ES-I3 (cell line): Measurements from ENCODE around the gene HAGH.

ENCODE experiments used
- H3K36me3 ChIP-seq: 2 replicates; pipeline ENCODE4 v1.6.1; 2013; ENCODE audit warnings: mild to moderate bottlenecking, low read length, control low read depth, moderate library complexity; ENCODE audit not compliant: insufficient read depth
- H3K4me1 ChIP-seq: 2 replicates; pipeline ENCODE4 v1.6.1; 2013; ENCODE audit warnings: mild to moderate bottlenecking, control low read depth, low read length; ENCODE audit not compliant: insufficient read depth
- H3K9ac ChIP-seq: 2 replicates; pipeline ENCODE4 v1.6.1; 2013; ENCODE audit warnings: low read depth, mild to moderate bottlenecking, low read length, moderate library complexity
- H3K9me3 ChIP-seq: 2 replicates; pipeline ENCODE4 v1.6.1; 2013; ENCODE audit warnings: mild to moderate bottlenecking, low read length, moderate library complexity; ENCODE audit not compliant: control insufficient read depth, insufficient read depth

HAGH gene

GRCh38 chr16:1772362-1772907 lies 54.2 kb downstream of the HAGH start, which contains the start of gene EME2:
TSS of gene EME2 (plus strand) at chr16:1772810. CDS start at chr16:1773228, 418 bp downstream.
- Histone ChIP-seq H3K36me3 (no peaks in the 10 kb centered on the region; the same call in 1 of the 2 replicates), H3K4me1 (no peaks in the 10 kb centered on the region), H3K9me3 (no peaks in the 10 kb centered on the region), H3K9ac (peak within 1 kb of the TSS; percentile 92)

DNA sequence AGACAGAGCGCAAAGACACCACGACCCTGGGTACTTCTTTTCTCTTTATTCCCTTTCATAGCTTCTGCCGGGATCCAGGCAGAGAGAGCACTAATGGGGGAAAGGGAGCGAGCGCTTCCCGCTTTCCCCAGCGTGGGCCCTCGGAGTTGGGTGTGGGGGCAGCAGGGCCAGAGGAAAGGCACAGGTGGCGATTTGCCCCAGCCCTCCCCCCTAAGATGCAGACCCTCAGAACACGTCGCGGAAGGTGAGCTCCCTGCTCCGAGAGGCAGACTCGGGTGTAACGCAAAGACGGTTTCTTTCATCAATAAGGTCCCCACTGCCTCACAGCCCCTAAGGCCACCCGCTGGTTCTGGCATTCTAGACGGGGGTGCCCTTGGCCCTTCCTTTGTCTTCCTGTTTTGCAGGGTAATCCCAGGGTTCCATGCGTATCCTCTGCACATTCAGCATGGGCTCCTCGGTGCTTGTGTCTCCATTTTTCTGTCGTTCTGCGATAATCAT lies 54.7 kb downstream of the HAGH start:
- Histone ChIP-seq H3K9ac (peak overlapping the region; percentile 92), H3K4me1 (no peaks in the 10 kb centered on the region), H3K36me3 (no peaks in the 10 kb centered on the region)

DNA sequence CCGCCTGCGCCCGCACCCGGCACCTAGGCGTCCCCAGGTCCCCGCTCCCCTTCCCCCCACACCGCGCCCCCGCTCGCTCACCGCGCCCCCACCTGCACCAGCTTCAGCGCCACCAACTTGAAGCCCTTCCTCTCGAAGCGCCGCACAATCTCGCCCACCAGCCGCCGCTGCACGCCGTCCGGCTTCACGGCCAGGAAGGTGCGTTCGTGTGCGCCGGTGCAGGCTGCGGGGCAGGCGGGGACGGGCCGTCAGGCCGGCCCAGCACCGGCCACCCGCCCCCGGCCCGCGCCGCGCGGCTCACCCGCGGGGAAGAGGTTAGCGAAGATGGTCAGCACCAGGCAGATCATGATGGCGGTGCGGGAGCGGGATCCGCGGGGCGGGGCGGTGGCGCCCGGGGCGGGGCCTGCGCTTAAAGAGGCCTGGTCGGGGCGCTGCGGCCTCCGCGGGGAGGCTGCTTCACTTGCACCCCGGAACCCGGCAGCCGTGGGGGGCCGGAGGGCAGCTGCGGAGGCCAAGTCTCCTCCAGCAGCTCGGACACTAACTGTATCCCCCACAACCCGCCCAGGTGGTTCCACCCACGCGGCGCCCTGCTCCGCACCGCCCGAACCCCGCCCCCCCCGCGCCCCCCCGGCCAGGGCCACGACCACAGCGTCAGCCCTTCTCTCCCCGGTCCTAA lies 55.3 kb downstream of the HAGH start, which contains the start of gene NME3:
Gene NME3, minus strand, starts transcription at position 356 of the 676 bp plus-strand sequence. Its CDS starts 9 bp downstream, at position 347.
- Histone ChIP-seq H3K9ac (peak within 1 kb of the TSS; percentile 92), H3K4me1 (no peaks in the 10 kb centered on the region), H3K36me3 (no peaks in the 10 kb centered on the region)

More for the DNA sequence above, 54.7 kb downstream of the HAGH start:
- H3K9me3 ChIP-seq = no peaks in the 10 kb centered on the region

GRCh38 chr16:1770328-1771187 lies 56.1 kb downstream of the HAGH start:
- H3K9ac ChIP-seq = peak overlapping the region; percentile 92
- H3K9me3 ChIP-seq = no peaks in the 10 kb centered on the region
- no peaks in the 10 kb centered on the region for H3K4me1 ChIP-seq
- H3K36me3 ChIP-seq = no peaks in the 10 kb centered on the region

More for the DNA sequence above, 55.3 kb downstream of the HAGH start, which contains the start of gene NME3:
- no peaks in the 10 kb centered on the region for H3K9me3 ChIP-seq

DNA sequence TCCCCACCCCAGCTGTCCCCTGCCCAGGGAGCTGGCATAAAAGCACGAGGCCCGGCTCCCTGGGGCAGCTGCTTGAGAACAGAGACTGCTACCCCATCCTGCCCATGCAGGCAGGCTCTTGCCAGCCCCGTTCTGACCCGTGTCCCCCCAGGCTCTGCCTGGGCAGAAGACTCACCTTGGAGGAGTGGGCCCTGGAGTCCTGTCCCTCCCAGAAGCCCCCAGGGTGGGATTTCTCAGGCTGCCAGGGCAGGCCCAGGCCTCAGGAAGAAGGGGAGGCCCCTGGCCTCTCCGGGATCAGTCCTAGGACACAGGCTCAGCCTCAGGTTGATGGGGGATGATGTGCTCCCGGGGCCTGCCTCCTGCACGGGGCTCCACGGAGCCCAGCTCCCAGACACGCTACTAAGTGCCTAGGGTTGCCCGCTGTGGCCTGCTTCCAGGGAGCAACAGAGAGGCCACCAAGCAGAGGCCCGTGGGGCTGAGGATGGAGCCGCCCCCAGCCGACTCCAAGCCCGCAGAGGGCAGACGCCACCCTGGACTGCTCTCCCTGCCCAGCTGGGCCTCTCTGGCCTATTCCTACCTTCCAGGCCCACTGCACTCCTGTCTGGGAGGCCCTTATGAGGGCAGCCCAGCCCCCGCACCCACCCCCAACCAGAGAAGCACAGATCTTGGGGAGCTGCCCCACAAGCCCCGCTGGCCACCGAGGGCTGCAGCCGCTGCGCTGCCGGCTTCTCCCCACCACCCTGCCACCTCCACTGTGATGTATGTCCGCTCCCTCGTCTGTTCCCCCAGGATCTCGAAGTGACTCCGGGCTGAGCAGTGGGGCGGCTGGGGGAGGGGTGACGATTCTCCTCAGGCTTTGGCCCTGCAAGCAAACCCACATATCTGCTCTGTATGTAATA lies 57.0 kb downstream of the HAGH start:
- H3K9me3 ChIP-seq = no peaks in the 10 kb centered on the region
- no peaks in the 10 kb centered on the region for H3K36me3 ChIP-seq
- H3K4me1 ChIP-seq = no peaks in the 10 kb centered on the region
- H3K9ac ChIP-seq = peak overlapping the region; percentile 92; the same call in 1 of the 2 replicates

- Histone ChIP-seq H3K9me3 (no peaks in the 10 kb centered on the region), H3K9ac (no peak overlapping the region), H3K4me1 (no peaks in the 10 kb centered on the region), H3K36me3 (no peaks in the 10 kb centered on the region)
Measured at GRCh38 chr16:1768767-1769401, 57.7 kb downstream of the HAGH start.

DNA sequence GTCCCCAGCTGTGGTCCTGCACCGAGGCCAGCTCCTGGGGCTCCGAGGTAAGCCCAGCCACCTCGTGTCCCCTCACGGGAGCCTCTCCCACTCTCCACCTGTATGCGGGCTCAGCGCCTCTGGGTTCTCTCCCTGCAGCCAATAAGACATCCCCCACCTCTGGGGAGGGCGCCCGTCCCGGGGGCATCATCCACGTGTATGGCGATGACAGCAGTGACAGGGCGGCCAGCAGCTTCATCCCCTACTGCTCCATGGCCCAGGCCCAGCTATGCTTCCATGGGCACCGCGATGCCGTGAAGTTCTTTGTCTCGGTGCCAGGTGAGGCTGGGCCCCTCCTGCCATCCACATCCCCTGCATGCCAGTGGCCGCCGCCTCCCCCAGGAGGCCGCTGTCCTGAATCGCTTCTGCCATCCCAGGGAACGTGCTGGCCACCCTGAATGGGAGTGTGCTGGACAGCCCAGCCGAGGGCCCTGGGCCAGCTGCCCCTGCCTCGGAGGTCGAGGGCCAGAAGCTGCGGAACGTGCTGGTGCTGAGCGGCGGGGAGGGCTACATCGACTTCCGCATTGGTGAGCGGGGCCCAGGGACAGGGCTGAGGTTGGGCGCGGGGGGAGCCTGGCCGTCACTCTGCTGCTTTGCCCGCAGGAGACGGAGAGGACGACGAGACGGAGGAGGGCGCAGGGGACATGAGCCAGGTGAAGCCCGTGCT lies 58.4 kb downstream of the HAGH start:
- H3K9ac ChIP-seq = no peak overlapping the region
- no peaks in the 10 kb centered on the region for H3K36me3 ChIP-seq
- H3K4me1 ChIP-seq = no peaks in the 10 kb centered on the region
- H3K9me3 ChIP-seq = no peaks in the 10 kb centered on the region

GRCh38 chr16:1767116-1767994 lies 59.3 kb downstream of the HAGH start:
- Histone ChIP-seq H3K36me3 (no peaks in the 10 kb centered on the region), H3K9me3 (no peaks in the 10 kb centered on the region), H3K4me1 (no peaks in the 10 kb centered on the region; the same call in 1 of the 2 replicates)

DNA sequence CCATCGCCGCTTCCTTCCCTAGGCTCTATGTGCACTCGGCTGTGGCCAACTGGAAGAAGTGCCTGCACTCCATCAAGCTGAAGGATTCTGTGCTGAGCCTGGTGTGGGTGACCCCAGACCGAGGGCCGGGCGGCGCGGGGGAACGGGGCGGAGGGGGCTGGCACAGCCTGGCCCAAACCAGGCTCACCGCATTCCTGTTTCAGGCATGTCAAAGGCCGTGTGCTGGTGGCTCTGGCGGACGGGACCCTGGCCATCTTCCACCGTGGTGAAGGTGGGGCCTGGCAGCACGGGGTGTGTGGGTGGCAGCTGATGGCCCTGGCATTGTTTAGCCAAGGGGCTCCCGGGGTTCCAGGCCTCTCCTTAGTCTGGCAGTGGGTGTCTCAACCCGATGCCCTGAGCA lies 59.9 kb downstream of the HAGH start:
- Histone ChIP-seq H3K36me3 (no peaks in the 10 kb centered on the region), H3K9ac (no peak overlapping the region), H3K9me3 (no peaks in the 10 kb centered on the region), H3K4me1 (no peaks in the 10 kb centered on the region; the same call in 1 of the 2 replicates)

More at GRCh38 chr16:1767116-1767994, 59.3 kb downstream of the HAGH start:
- H3K9ac ChIP-seq = no peak overlapping the region

DNA sequence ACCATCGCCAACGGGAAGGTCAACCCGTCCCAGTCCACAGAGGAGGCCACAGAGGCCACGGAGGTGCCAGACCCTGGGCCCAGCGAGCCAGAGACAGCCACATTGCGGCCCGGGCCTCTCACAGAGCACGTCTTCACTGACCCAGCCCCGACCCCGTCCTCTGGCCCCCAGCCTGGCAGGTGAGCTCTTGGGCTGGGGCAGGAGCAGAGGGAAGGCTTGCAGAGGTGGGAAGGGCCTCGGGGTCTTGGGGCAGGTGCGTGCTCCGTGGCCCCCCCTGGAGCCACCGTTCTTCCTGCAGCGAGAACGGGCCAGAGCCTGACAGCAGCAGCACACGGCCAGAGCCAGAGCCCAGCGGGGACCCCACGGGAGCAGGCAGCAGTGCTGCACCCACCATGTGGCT lies 60.4 kb downstream of the HAGH start:
- Histone ChIP-seq H3K9ac (no peak overlapping the region), H3K9me3 (no peaks in the 10 kb centered on the region), H3K4me1 (no peaks in the 10 kb centered on the region; the same call in 1 of the 2 replicates), H3K36me3 (no peaks in the 10 kb centered on the region)

GRCh38 chr16:1765826-1766225 lies 60.8 kb downstream of the HAGH start:
- Histone ChIP-seq H3K9me3 (no peaks in the 10 kb centered on the region), H3K4me1 (no peaks in the 10 kb centered on the region; the same call in 1 of the 2 replicates), H3K9ac (no peak overlapping the region), H3K36me3 (no peaks in the 10 kb centered on the region)

DNA sequence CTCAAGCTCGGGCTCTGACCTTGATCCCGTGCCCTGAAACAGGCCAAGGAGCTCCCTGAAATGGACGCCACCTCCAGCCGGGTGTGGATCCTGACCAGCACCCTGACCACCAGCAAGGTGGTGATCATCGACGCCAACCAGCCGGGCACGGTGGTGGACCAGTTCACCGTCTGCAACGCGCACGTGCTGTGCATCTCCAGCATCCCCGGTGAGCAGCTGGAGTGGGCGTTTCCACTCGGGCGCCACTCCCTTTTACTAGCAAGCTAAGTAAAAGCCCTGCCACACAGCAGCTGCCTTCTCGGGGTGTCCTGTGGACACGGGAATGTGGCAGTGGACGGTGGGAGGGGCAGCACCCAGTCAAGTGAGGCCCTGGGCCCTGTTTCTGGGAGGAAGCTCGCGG lies 61.7 kb downstream of the HAGH start:
- H3K9me3 ChIP-seq = no peaks in the 10 kb centered on the region
- no peaks in the 10 kb centered on the region for H3K36me3 ChIP-seq
- H3K9ac ChIP-seq = no peak overlapping the region
- no peaks in the 10 kb centered on the region; the same call in 1 of the 2 replicates for H3K4me1 ChIP-seq
